ENCODE results near the gene USP31.

DNA sequence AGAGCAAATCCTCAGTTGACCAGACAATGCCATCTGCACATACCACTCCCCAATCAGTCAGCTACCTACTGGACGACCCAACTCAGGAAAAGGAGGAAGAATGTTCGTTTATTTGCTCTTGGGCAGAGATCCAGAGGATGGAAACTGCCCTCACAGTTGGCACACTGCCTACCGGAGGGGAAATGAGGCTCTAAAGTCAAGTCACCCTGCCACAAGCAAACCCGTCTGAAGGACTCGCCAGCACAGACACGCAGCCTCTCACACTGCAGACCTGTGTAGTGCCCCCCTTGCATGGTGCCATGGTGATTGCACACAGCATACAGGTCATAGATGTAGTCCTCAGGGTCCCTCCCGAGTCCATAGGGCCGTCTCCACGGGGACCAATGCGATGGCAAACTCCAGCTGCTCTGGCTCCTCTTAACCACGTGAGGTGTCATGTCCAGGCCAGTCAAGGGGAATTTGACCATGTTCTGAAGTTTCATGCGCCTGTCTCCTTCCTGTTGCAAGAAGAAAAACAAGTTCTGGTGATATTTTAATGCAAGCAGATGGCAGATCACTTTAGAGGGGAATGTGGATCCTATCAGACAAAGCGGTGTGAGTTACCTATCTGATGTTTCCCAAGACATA is 69.5 kb downstream of the USP31 start:
- TF ChIP-seq REST (IDR thresholded peaks at IDR 0.05; ENCODE audit: low read depth) = no peak
- no peak for TF ChIP-seq FOXM1 (IDR thresholded peaks at IDR 0.05; ENCODE audit: borderline replicate concordance, low read depth)
- TF ChIP-seq EGR1 (IDR thresholded peaks at IDR 0.05) = no peak
- TF ChIP-seq, protein P1, sequence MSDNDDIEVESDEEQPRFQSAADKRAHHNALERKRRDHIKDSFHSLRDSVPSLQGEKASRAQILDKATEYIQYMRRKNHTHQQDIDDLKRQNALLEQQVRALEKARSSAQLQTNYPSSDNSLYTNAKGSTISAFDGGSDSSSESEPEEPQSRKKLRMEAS (IDR thresholded peaks at IDR 0.05) = no peak
- TF ChIP-seq ZBTB7A (IDR thresholded peaks at IDR 0.05; ENCODE audit: low read depth) = no peak
- TF ChIP-seq TAF1 (IDR thresholded peaks at IDR 0.05; ENCODE audit: low read depth) = no peak
- no peak for TF ChIP-seq NFIC (IDR thresholded peaks at IDR 0.05)
- TF ChIP-seq YY1 (IDR thresholded peaks at IDR 0.05; ENCODE audit: low read depth) = no peak
- TF ChIP-seq EP300 (IDR thresholded peaks at IDR 0.05; ENCODE audit: borderline replicate concordance) = no peak
- no peak for TF ChIP-seq TEAD4 (IDR thresholded peaks at IDR 0.05)
- TF ChIP-seq RAD21 (IDR thresholded peaks at IDR 0.05; ENCODE audit: low read depth) = no peak
- no peak for TF ChIP-seq CEBPB (IDR thresholded peaks at IDR 0.05)
- no peak for TF ChIP-seq CREB1 (IDR thresholded peaks at IDR 0.05; ENCODE audit: low read depth)
